HepG2 (cell line): Measurements from ENCODE around the gene ILKAP. TPM values are rescaled to one million over a fixed set of nuclear protein-coding genes. Genes with fewer than 3 reads are reported as not detected.

Experiments used
- FOXO1 ChIP-seq: sonication (generic); formaldehyde crosslinking; IDR thresholded peaks from 2 replicates; pipeline ENCODE4 v1.4.0; 2020; ENCODE audit warnings: missing genetic modification reagents
- LBX2 ChIP-seq: sonication (generic); formaldehyde crosslinking; IDR thresholded peaks from 2 replicates; pipeline ENCODE4 v1.5.0; 2020; ENCODE audit warnings: missing genetic modification reagents, mild to moderate bottlenecking, borderline replicate concordance
- MYC ChIP-seq: sonication (generic); formaldehyde crosslinking; IDR thresholded peaks from 2 replicates; pipeline ENCODE4 v1.9.0; 2021; ENCODE audit warnings: missing genetic modification reagents, borderline replicate concordance
- RAD21 ChIP-seq: fragments of 450-650 bp; formaldehyde crosslinking; IDR thresholded peaks from 2 replicates; pipeline ENCODE4 v1.5.0; 2020; ENCODE audit warnings: mild to moderate bottlenecking
- SALL2 ChIP-seq: sonication (generic); formaldehyde crosslinking; IDR thresholded peaks from 2 replicates; pipeline ENCODE4 v1.8.1; 2023; ENCODE audit warnings: mild to moderate bottlenecking, missing genetic modification reagents, inconsistent platforms
- TAF15 ChIP-seq: fragments of 200-400 bp; formaldehyde crosslinking; IDR thresholded peaks from one replicate; pipeline ENCODE4 v1.6.1; 2018; ENCODE audit warnings: mild to moderate bottlenecking, low read depth, low read length; ENCODE audit not compliant: poor library complexity, severe bottlenecking
- YEATS2 ChIP-seq: sonication (generic); formaldehyde crosslinking; IDR thresholded peaks from 2 replicates; pipeline ENCODE4 v1.4.0; 2020; ENCODE audit warnings: missing genetic modification reagents, borderline replicate concordance
- ZBTB38 ChIP-seq: sonication (generic); formaldehyde crosslinking; IDR thresholded peaks from 2 replicates; pipeline ENCODE4 v1.5.1; 2020; ENCODE audit warnings: mild to moderate bottlenecking, missing genetic modification reagents
- ZNF687 ChIP-seq: sonication (generic); formaldehyde crosslinking; IDR thresholded peaks from 2 replicates; pipeline ENCODE4 v1.5.1; 2020; ENCODE audit warnings: mild to moderate bottlenecking, missing genetic modification reagents, moderate library complexity
- ZNF749 ChIP-seq: sonication (generic); formaldehyde crosslinking; IDR thresholded peaks from 2 replicates; pipeline ENCODE4 v1.8.0; 2022; ENCODE audit warnings: mild to moderate bottlenecking, missing genetic modification reagents, moderate library complexity, borderline replicate concordance
- polyA plus RNA-seq, 8 experiments: library from polyadenylated mRNA; depleted of rRNA in 3 of 8; stranded (reverse) in 7 of 8; unstranded in 1 of 8; fragments of >200 nt; fragmentation: Illumina TruSeq in 4 of 8; extraction: Trizol in 4 of 8; gene quantifications; 2 replicates each; pipeline versions ENCODE4 v1.2.1 to v1.2.3, GENCODE V29; 2011 to 2016; ENCODE audit warnings: low read depth in 4 of 8, missing spikeins in 1 of 8, mixed read lengths in 1 of 8; ENCODE audit not compliant: insufficient read depth in 1 of 8
- total RNA-seq, 5 experiments: library from RNA; depleted of rRNA; stranded (reverse); fragments of >200 nt; fragmentation: Illumina TruSeq; extraction: Trizol; gene quantifications; 2 replicates each; pipeline ENCODE4 v1.2.3, GENCODE V29; 2016; ENCODE audit warnings: low read depth in 1 of 5
- TF ChIP-seq, protein P1 (sequence below): sonication (generic); formaldehyde crosslinking; conservative IDR thresholded peaks from 2 replicates; pipeline ENCODE4 v1.8.0; 2022; ENCODE audit warnings: missing genetic modification reagents
- TF ChIP-seq, protein P2 (sequence below): sonication (generic); formaldehyde crosslinking; IDR thresholded peaks from 2 replicates; pipeline ENCODE4 v1.4.0; 2020; ENCODE audit warnings: missing genetic modification reagents, mild to moderate bottlenecking, borderline replicate concordance
- TF ChIP-seq, protein P3 (sequence below): sonication (generic); formaldehyde crosslinking; IDR thresholded peaks from 2 replicates; pipeline ENCODE4 v1.5.0; 2020; ENCODE audit warnings: mild to moderate bottlenecking, missing genetic modification reagents, moderate library complexity

The ILKAP gene
- total and polyA plus RNA-seq, 2 of the 13 experiments (the other 11 are each of a cell fraction or from before 2014, with no cell fraction given): 29.6 to 33.1 TPM

GRCh38 chr2:238139196-238140039 lies 64.1 kb downstream of the ILKAP start (continued):
- TF ChIP-seq, protein P1, sequence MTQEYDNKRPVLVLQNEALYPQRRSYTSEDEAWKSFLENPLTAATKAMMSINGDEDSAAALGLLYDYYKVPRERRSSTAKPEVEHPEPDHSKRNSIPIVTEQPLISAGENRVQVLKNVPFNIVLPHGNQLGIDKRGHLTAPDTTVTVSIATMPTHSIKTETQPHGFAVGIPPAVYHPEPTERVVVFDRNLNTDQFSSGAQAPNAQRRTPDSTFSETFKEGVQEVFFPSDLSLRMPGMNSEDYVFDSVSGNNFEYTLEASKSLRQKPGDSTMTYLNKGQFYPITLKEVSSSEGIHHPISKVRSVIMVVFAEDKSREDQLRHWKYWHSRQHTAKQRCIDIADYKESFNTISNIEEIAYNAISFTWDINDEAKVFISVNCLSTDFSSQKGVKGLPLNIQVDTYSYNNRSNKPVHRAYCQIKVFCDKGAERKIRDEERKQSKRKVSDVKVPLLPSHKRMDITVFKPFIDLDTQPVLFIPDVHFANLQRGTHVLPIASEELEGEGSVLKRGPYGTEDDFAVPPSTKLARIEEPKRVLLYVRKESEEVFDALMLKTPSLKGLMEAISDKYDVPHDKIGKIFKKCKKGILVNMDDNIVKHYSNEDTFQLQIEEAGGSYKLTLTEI (CRISPR knock-in tag): no peak
- TF ChIP-seq LBX2 (CRISPR knock-in tag) (peak; percentile 53; the same call in 1 of the 2 replicates), TAF15 (peak; percentile 54), ZBTB38 (CRISPR knock-in tag) (0 out of 2 replicates have a peak, but pooled peaks have one; percentile 36), SALL2 (CRISPR knock-in tag) (no peak), FOXO1 (CRISPR knock-in tag) (peak; percentile 25; the same call in 1 of the 2 replicates), ZNF749 (CRISPR knock-in tag) (0 out of 2 replicates have a peak, but pooled peaks have one; percentile 59), YEATS2 (no peak), RAD21 (CRISPR knock-in tag) (peak; percentile 61; the same call in 1 of the 2 replicates), ZNF687 (CRISPR knock-in tag) (peak; percentile 1; the same call in 1 of the 2 replicates), MYC (CRISPR knock-in tag) (peak; percentile 4; the same call in 1 of the 2 replicates)
- TF ChIP-seq, protein P2, sequence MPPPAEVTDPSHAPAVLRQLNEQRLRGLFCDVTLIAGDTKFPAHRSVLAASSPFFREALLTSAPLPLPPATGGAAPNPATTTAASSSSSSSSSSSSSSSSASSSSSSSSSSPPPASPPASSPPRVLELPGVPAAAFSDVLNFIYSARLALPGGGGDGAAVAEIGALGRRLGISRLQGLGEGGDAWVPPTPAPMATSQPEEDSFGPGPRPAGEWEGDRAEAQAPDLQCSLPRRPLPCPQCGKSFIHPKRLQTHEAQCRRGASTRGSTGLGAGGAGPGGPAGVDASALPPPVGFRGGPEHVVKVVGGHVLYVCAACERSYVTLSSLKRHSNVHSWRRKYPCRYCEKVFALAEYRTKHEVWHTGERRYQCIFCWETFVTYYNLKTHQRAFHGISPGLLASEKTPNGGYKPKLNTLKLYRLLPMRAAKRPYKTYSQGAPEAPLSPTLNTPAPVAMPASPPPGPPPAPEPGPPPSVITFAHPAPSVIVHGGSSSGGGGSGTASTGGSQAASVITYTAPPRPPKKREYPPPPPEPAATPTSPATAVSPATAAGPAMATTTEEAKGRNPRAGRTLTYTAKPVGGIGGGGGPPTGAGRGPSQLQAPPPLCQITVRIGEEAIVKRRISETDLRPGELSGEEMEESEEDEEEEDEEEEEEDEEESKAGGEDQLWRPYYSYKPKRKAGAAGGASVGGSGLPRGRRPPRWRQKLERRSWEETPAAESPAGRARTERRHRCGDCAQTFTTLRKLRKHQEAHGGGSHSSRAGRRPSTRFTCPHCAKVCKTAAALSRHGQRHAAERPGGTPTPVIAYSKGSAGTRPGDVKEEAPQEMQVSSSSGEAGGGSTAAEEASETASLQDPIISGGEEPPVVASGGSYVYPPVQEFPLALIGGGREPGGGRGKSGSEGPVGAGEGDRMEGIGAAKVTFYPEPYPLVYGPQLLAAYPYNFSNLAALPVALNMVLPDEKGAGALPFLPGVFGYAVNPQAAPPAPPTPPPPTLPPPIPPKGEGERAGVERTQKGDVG: peak; percentile 50; the same call in 1 of the 2 replicates
- TF ChIP-seq, protein P3, sequence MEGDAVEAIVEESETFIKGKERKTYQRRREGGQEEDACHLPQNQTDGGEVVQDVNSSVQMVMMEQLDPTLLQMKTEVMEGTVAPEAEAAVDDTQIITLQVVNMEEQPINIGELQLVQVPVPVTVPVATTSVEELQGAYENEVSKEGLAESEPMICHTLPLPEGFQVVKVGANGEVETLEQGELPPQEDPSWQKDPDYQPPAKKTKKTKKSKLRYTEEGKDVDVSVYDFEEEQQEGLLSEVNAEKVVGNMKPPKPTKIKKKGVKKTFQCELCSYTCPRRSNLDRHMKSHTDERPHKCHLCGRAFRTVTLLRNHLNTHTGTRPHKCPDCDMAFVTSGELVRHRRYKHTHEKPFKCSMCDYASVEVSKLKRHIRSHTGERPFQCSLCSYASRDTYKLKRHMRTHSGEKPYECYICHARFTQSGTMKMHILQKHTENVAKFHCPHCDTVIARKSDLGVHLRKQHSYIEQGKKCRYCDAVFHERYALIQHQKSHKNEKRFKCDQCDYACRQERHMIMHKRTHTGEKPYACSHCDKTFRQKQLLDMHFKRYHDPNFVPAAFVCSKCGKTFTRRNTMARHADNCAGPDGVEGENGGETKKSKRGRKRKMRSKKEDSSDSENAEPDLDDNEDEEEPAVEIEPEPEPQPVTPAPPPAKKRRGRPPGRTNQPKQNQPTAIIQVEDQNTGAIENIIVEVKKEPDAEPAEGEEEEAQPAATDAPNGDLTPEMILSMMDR (CRISPR knock-in tag): peak; percentile 74
